GM12878 (cell line): ENCODE measurements around the gene RGL4. TPM values are rescaled to one million over a fixed set of nuclear protein-coding genes. Genes with fewer than 3 reads are reported as not detected.
A peak's percentile ranks its signal among the peaks of the same experiment; 100 is the strongest.
"Not testable (repeated sequence)": the region's sequence is repeated elsewhere in the genome, so short reads cannot be mapped to it uniquely, and the experiment has no call there.

Source experiments
- ATAC-seq: fragments of 200-7000 bp; cut with Tn5 transposase; 3 replicates; pipeline ENCODE4 v1.9.1; 2020; ENCODE audit warnings: mild to moderate bottlenecking, moderate library complexity
- BruUV-seq: library from RNA; stranded (reverse); fragments of 400-500 nt; replicated peaks from 2 replicates; lab custom pipeline; 2021; lab: Mats Ljungman, UMichigan
- CTCF ChIA-PET: fragments of 300-600 bp; sonication (Branson Sonifier 250); formaldehyde crosslinking; extraction: SDS; loops from one replicate; lab custom pipeline; 2021; ENCODE audit warnings: inconsistent platforms; lab: Yijun Ruan, JAX
- POLR2A ChIA-PET: fragments of 350-600 bp; formaldehyde crosslinking; extraction: SDS; loops from one replicate; lab custom pipeline; 2021; ENCODE audit warnings: inconsistent platforms; lab: Charles Lee
- RAD21 ChIA-PET: fragments of 300-600 bp; sonication (Branson Sonifier 250); formaldehyde crosslinking; loops from one replicate; lab custom pipeline; 2023; ENCODE audit warnings: antibody characterized with exemption; ENCODE audit not compliant: unreplicated experiment; lab: Charles Lee
- SMC1A ChIA-PET: fragments of 300-600 bp; sonication (Branson Sonifier 250); formaldehyde crosslinking; loops from one replicate; lab custom pipeline; 2023; ENCODE audit not compliant: unreplicated experiment, uncharacterized antibody; lab: Charles Lee
- DNase-seq: peaks from one replicate; pipeline ENCODE4 v3.0.0-alpha.2; 2011; ENCODE audit warnings: low read depth, low spot score
- FAIRE-seq: peaks from 3 replicates; lab custom pipeline; 2011; peaks lifted over from hg19 to GRCh38; lab: Jason Lieb, UNC
- H2AFZ ChIP-seq: 2 replicates; pipeline ENCODE4 v1.6.0; 2011; ENCODE audit warnings: low read depth, low read length, control low read depth; ENCODE audit not compliant: control insufficient read depth
- H3K27ac ChIP-seq: 2 replicates; pipeline ENCODE4 v1.5.1; 2011; ENCODE audit warnings: control low read depth; ENCODE audit not compliant: control insufficient read depth, insufficient read depth
- H3K27me3 ChIP-seq, 2 experiments: replicated peaks in 1 of 2; 2 replicates each; pipeline versions ENCODE4 v1.6.0 to v1.6.1; 2011; ENCODE audit warnings: low read length in 1 of 2; ENCODE audit not compliant: control insufficient read depth in 2 of 2, insufficient read depth in 2 of 2
- H3K36me3 ChIP-seq, 2 experiments: 2 replicates each; pipeline ENCODE4 v1.5.1; 2011; ENCODE audit warnings: low read length in 1 of 2; ENCODE audit not compliant: control insufficient read depth in 2 of 2, insufficient read depth in 2 of 2
- H3K4me1 ChIP-seq: 2 replicates; pipeline ENCODE4 v1.6.1; 2011; ENCODE audit warnings: mild to moderate bottlenecking, low read length, moderate library complexity, mixed read lengths; ENCODE audit not compliant: control insufficient read depth, insufficient read depth
- H3K4me2 ChIP-seq: 2 replicates; pipeline ENCODE4 v1.6.0; 2011; ENCODE audit warnings: control low read depth; ENCODE audit not compliant: control insufficient read depth, insufficient read depth
- H3K4me3 ChIP-seq: fragments of 200-600 bp; sonication (generic); 2 replicates; pipeline ENCODE4 v1.5.1; 2016
- H3K79me2 ChIP-seq: 2 replicates; pipeline ENCODE4 v1.6.0; 2011; ENCODE audit warnings: low read length; ENCODE audit not compliant: control insufficient read depth, insufficient read depth
- H3K9ac ChIP-seq: 2 replicates; pipeline ENCODE4 v1.8.0; 2011; ENCODE audit warnings: low read length, control low read depth, mixed read lengths; ENCODE audit not compliant: control insufficient read depth, insufficient read depth
- H3K9me3 ChIP-seq: replicated peaks from 3 replicates; pipeline ENCODE4 v1.5.1; 2011; ENCODE audit warnings: mild to moderate bottlenecking, low read length; ENCODE audit not compliant: control insufficient read depth, insufficient read depth
- H4K20me1 ChIP-seq: 2 replicates; pipeline ENCODE4 v1.6.0; 2011; ENCODE audit not compliant: control insufficient read depth, insufficient read depth
- ZZZ3 ChIP-seq: IDR thresholded peaks from 2 replicates; pipeline ENCODE4 v1.6.1; 2011; ENCODE audit warnings: low read depth; ENCODE audit not compliant: control insufficient read depth, insufficient read length
- WGBS: methylation state at CpG from one replicate; pipeline ENCODE4 v1.1.6; 2016; ENCODE audit warnings: low lambda C conversion rate; ENCODE audit not compliant: insufficient replicate concordance, insufficient coverage; ENCODE audit errors: missing lambda C conversion rate; 5-methylcytosine and 5-hydroxymethylcytosine counted together
- in situ Hi-C: fragments of 300-500 bp; cut with MboI; formaldehyde crosslinking; loops from 9 replicates; pipeline ENCODE4 v1.14.3; 2018; ENCODE audit warnings: mixed read lengths
- intact Hi-C: fragments of 100-400 bp; cut with micrococcal nuclease; formaldehyde crosslinking; loops from one replicate; pipeline ENCODE4 v1.14.2; 2022; ENCODE audit not compliant: unreplicated experiment
- polyA plus RNA-seq, 11 experiments: library from polyadenylated mRNA; depleted of rRNA in 4 of 11; unstranded in 6 of 11; stranded (reverse) in 5 of 11; fragments of >200 nt; fragmentation: Nextera tagmentation in 4 of 11; fragmentation: Illumina TruSeq in 1 of 11; extraction: Ambion mirVana in 4 of 11; extraction: Trizol in 1 of 11; gene quantifications; 1 replicate in 1 of 11; 2 replicates in 10 of 11; pipeline versions ENCODE4 v1.2.1 to v1.2.3, GENCODE V29; 2011 to 2016; ENCODE audit warnings: inconsistent platforms in 2 of 11, missing spikeins in 2 of 11, low read depth in 1 of 11
- total RNA-seq, 4 experiments: library from RNA; depleted of rRNA in 3 of 4; stranded (reverse); fragments of >200 nt in 3 of 4; fragmentation: Illumina TruSeq in 1 of 4; extraction: Trizol in 1 of 4; gene quantifications; 2 replicates each; pipeline versions ENCODE4 v1.2.1 to v1.2.3, GENCODE V29; 2013 to 2021
- TF ChIP-seq, protein P1 (sequence below): fragments of 450-650 bp; formaldehyde crosslinking; IDR thresholded peaks from 2 replicates; pipeline ENCODE4 v1.5.0; 2022; ENCODE audit warnings: mild to moderate bottlenecking, missing genetic modification characterization

The RGL4 gene
- total and polyA plus RNA-seq, 10 of the 15 experiments (the other 5 are each of a cell fraction or from before 2014, with no cell fraction given) = 1.4 to 9.0 (median 2.0) TPM; not detected in 1

DNA sequence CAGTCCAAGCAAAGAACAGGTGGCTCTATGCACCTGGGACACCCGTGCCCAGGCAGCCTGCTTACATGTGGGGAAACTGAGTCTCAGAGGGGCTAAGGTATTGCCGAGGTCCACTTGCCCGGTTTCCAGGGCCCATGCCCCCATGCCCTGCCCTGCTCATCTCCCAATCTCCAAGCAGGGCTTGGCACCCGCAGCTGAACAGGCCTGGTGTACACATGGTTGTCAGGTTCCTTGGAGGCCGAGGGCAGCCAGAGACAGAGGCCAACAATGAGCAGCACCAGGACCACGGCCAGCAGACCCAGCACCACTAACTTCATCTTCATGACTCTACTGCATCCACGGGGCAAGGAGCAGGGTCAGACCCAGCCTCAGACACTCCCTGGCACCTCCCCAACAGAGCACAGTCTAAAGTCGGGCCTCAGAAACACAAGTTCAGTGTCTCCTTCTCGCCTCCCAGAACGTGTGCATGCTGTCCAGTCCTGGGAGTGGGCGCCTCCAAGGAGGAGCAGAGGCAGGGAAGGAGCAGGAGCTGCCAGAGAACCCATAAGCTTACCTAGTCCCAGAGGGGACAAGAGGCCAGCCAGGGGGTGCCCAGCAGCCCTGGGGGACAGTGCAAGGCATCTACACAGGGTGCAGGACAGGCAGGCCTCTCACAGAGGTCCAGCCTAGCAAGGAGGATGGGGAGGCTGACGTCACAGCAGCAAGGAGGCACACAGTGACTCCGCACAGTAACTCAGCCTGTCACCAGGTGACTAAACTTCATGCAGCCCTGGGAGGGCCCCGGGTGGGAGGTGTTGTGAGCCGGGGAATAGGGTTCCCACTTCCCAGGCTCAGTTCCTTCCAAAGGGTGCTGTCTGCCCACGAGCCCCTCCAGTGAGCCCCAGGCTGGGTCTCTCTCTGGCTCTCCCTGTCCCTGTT, 20.2 kb upstream of the RGL4 start (continued):
- TF ChIP-seq, protein P1, sequence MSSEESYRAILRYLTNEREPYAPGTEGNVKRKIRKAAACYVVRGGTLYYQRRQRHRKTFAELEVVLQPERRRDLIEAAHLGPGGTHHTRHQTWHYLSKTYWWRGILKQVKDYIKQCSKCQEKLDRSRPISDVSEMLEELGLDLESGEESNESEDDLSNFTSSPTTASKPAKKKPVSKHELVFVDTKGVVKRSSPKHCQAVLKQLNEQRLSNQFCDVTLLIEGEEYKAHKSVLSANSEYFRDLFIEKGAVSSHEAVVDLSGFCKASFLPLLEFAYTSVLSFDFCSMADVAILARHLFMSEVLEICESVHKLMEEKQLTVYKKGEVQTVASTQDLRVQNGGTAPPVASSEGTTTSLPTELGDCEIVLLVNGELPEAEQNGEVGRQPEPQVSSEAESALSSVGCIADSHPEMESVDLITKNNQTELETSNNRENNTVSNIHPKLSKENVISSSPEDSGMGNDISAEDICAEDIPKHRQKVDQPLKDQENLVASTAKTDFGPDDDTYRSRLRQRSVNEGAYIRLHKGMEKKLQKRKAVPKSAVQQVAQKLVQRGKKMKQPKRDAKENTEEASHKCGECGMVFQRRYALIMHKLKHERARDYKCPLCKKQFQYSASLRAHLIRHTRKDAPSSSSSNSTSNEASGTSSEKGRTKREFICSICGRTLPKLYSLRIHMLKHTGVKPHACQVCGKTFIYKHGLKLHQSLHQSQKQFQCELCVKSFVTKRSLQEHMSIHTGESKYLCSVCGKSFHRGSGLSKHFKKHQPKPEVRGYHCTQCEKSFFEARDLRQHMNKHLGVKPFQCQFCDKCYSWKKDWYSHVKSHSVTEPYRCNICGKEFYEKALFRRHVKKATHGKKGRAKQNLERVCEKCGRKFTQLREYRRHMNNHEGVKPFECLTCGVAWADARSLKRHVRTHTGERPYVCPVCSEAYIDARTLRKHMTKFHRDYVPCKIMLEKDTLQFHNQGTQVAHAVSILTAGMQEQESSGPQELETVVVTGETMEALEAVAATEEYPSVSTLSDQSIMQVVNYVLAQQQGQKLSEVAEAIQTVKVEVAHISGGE = no peak
- TF ChIP-seq ZZZ3 = no peak

DNA sequence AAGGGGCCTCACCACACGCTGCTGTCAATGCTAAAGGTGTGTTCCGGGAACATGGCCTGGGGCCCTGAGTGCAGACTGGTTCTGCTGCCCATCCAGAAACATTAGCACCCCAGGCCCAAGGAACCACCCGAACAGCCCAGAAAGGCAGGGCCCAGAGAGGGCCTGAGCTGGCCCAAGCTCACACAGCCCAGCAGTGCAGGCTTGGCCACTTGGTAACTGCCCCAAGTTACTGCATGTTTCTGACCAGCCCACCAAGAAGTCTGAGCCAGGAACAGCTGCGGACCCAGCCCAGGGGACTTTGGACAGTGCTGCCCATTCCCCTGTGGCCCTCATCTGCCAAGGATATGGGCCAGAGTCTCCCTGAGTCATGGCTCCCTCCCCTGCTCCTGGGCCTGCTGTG, 19.4 kb upstream of the RGL4 start:
- CTCF ChIA-PET, RAD21 ChIA-PET, FAIRE-seq, intact Hi-C loops, H3K4me1 ChIP-seq, ATAC-seq, H3K4me2 ChIP-seq, H3K27me3 ChIP-seq, DNase-seq, H3K9me3 ChIP-seq, in situ Hi-C loops, H3K27ac ChIP-seq, POLR2A ChIA-PET, H3K36me3 ChIP-seq, H3K4me3 ChIP-seq, SMC1A ChIA-PET, H3K79me2 ChIP-seq, H4K20me1 ChIP-seq, BruUV-seq, H3K9ac ChIP-seq, H2AFZ ChIP-seq: not testable (repeated sequence)
- 71% methylated on average over 2 of the region's 4 CpGs for WGBS

DNA sequence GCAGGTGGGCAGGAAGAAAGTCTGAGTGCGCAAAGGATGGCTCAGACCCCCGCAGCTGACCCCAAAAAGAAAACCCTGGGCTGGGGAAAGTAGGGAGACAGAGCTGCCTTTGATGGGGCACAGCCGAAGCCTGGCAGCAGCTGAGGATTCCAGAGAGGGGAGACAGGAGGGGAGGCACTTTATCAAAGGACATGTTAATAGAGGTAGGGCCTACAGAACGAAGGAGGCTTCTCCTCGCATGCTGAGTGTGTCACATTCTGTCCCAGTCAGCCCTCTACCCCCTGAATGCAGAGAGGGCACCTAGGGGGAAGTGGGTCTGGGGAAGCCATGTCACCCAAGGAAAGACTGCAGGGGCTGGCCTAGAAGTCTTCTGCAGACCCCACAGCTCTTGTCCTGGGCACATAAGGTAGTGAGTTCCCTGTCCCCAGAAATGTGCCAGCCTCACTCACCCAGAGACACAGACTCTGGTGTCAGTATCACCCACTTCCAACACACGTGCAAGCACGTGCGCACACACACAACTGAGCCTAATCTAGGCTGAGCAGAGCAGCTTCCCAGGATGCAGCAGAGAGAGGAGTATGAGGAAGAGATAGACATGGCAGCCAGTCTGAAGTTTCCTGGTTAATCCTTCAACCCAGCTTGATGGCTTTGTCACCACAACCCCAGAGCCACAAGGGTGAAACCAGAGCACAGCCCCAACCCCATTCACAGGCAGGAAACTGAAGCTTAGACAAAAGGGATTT, 18.3 kb upstream of the RGL4 start:
- BruUV-seq, H3K27ac ChIP-seq, H3K9ac ChIP-seq, H3K27me3 ChIP-seq, intact Hi-C loops, ATAC-seq, H3K9me3 ChIP-seq, H2AFZ ChIP-seq, H3K36me3 ChIP-seq, H4K20me1 ChIP-seq, DNase-seq, SMC1A ChIA-PET, RAD21 ChIA-PET, H3K4me1 ChIP-seq, CTCF ChIA-PET, H3K79me2 ChIP-seq, in situ Hi-C loops, POLR2A ChIA-PET, H3K4me3 ChIP-seq, H3K4me2 ChIP-seq: not testable (repeated sequence)
- peak; percentile 54 for FAIRE-seq
- WGBS = 86% methylated on average over 8 of the region's 8 CpGs
